ENCODE results near the gene CLPX.
A peak's percentile ranks its signal among the peaks of the same experiment; 100 is the strongest.
"Not testable (repeated sequence)": the region's sequence is repeated elsewhere in the genome, so short reads cannot be mapped to it uniquely, and the experiment has no call there.

The CLPX gene

GRCh38 chr15:65172531-65172930 lies 12.6 kb downstream of the CLPX start:
- no peak for DNase-seq (ENCODE audit: low read depth in 2 of 2)

GRCh38 chr15:65171428-65171827 lies 13.7 kb downstream of the CLPX start:
- no peak for DNase-seq (ENCODE audit: low read depth in 2 of 2)

- no peak for DNase-seq (ENCODE audit: low read depth in 2 of 2)
Observed at GRCh38 chr15:65165875-65166274, 19.3 kb downstream of the CLPX start.

GRCh38 chr15:65164139-65164538 lies 21.0 kb downstream of the CLPX start:
- DNase-seq (ENCODE audit: low read depth in 2 of 2) = no peak

- DNase-seq (ENCODE audit: low read depth in 2 of 2) = no peak
Observed at GRCh38 chr15:65163041-65163440, 22.1 kb downstream of the CLPX start.

- no peak for DNase-seq (ENCODE audit: low read depth in 2 of 2)
Observed at GRCh38 chr15:65156692-65157091, 28.4 kb downstream of the CLPX start.

GRCh38 chr15:65154720-65155119 lies 30.4 kb downstream of the CLPX start:
- DNase-seq (ENCODE audit: low read depth in 2 of 2) = no peak

- DNase-seq (ENCODE audit: low read depth in 2 of 2) = no peak
Observed at GRCh38 chr15:65147902-65148301, 37.2 kb downstream of the CLPX start.

GRCh38 chr15:65146438-65146837 lies 38.7 kb downstream of the CLPX start:
- DNase-seq (ENCODE audit: low read depth in 2 of 2) = no peak

- not testable (repeated sequence) for DNase-seq (ENCODE audit: low read depth in 2 of 2)
Observed at GRCh38 chr15:65138631-65139030, 46.5 kb downstream of the CLPX start.

- DNase-seq (ENCODE audit: low read depth in 2 of 2) = not testable (repeated sequence)
Observed at GRCh38 chr15:65137893-65138292, 47.2 kb downstream of the CLPX start.

GRCh38 chr15:65137089-65137488 lies 48.1 kb downstream of the CLPX start:
- DNase-seq (ENCODE audit: low read depth in 2 of 2) = not testable (repeated sequence)

GRCh38 chr15:65134538-65134937 lies 50.6 kb downstream of the CLPX start:
- no peak for DNase-seq (ENCODE audit: low read depth in 2 of 2)

- DNase-seq (ENCODE audit: low read depth in 2 of 2) = peak; percentile 35 to 54
Observed at GRCh38 chr15:65133548-65134200, 51.5 kb downstream of the CLPX start, which contains the start of gene PDCD7. Gene PDCD7, minus strand, starts transcription at chr15:65133808. Its CDS starts 27 bp downstream, at chr15:65133781.

GRCh38 chr15:65132878-65133547 lies 52.1 kb downstream of the CLPX start:
- DNase-seq (ENCODE audit: low read depth in 2 of 2) = no peak

GRCh38 chr15:65130941-65131340 lies 54.2 kb downstream of the CLPX start:
- DNase-seq (ENCODE audit: low read depth in 2 of 2) = no peak

GRCh38 chr15:65115542-65115941 lies 69.6 kb downstream of the CLPX start:
- DNase-seq (ENCODE audit: low read depth in 2 of 2) = no peak

GRCh38 chr15:65115086-65115485 lies 70.1 kb downstream of the CLPX start, which contains the start of gene UBAP1L:
Gene UBAP1L, minus strand, starts transcription at chr15:65115200. Its CDS starts 8,985 bp downstream, at chr15:65106215.
- DNase-seq (ENCODE audit: low read depth in 2 of 2) = no peak

- DNase-seq (ENCODE audit: low read depth in 2 of 2) = no peak
Observed at GRCh38 chr15:65110676-65111292, 74.4 kb downstream of the CLPX start.

GRCh38 chr15:65106011-65106590 lies 79.0 kb downstream of the CLPX start:
- no peak for DNase-seq (ENCODE audit: low read depth in 2 of 2)

GRCh38 chr15:65105038-65105437 lies 80.1 kb downstream of the CLPX start:
- no peak for DNase-seq (ENCODE audit: low read depth in 2 of 2)

GRCh38 chr15:65102912-65103311 lies 82.2 kb downstream of the CLPX start:
- DNase-seq (ENCODE audit: low read depth in 2 of 2) = no peak
